Choroid plexus epithelial cell (primary cell): ENCODE results near the gene BBIP1.
"Not testable (repeated sequence)": the region's sequence is repeated elsewhere in the genome, so short reads cannot be mapped to it uniquely, and the experiment has no call there.

Experiments
- DNase-seq: peaks from one replicate; pipeline ENCODE4 v3.0.0-alpha.2; 2010; ENCODE audit warnings: low read depth
- H3K4me3 ChIP-seq: 2 replicates; pipeline ENCODE4 v1.5.1; 2011; ENCODE audit warnings: low read depth, mild to moderate bottlenecking, control low read depth, low read length, moderate library complexity
- CTCF ChIP-seq: conservative IDR thresholded peaks from 2 replicates; pipeline ENCODE4 v1.5.1; 2011; ENCODE audit warnings: low read depth, mild to moderate bottlenecking, control low read depth, inconsistent platforms, low read length, moderate library complexity

BBIP1 gene

DNA sequence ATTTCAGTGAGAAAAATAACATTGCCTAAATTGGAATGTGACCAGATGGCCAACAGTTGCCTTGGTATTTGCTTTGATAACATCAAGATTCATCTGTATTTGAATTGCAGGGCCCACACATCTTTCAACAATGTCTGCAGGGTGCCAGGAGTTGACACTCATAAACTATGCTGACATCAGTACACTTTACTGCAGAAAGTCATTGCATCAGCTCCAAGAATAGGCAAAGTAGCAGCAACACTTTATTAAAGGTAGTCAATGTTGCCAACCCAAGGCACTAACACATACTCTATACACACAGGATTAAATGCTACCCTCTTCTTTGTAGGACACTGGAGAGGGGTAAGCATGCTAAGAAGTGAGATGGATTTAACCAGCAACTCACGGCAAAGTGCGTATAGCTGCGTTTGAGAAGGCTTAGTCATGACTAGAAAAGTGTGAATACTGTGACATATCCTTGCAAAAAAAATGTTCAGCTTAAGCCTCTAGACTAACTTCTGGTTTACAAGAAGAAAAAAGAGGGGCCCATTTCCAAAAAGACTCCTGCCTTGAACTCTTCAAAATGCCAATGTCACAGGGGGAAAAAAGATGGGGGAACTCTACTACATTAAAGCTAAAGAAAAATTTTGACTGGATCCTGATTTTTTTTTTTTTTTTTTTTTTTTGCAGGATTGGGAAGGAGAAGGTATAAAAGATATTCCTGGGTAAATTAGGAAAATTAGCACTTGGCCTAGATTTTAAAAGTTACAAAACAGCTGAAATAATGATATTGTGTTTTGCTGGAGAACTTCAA, 2.2 kb downstream of the BBIP1 start:
- peak; percentile 90 for DNase-seq
- TF ChIP-seq CTCF = no peak
- no peak overlapping the region for H3K4me3 ChIP-seq

- not testable (repeated sequence) for DNase-seq
Measured at GRCh38 chr10:110915600-110915999, 3.4 kb downstream of the BBIP1 start.

GRCh38 chr10:110915035-110915434, 3.9 kb downstream of the BBIP1 start:
- no peak for TF ChIP-seq CTCF
- no peak for DNase-seq

More at GRCh38 chr10:110915600-110915999, 3.4 kb downstream of the BBIP1 start:
- not testable (repeated sequence) for H3K4me3 ChIP-seq

DNA sequence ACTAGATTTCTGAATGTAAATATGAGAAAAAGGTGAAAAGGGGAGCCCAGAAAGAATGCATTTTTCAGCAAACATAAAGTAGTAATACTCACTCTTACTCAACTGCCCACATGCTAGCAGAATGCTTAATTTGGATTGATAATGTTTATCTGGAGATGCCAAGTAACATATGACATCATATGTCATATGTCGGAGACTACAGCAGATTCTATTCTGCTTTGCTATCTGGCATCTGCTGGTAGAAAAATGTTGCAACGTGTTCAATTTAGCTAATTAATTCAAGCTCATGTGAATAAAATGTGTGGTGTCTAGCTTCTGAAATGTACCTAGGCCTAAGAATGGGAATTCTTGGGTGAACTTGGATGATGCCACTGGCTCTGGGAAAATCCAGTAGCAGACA, 4.5 kb downstream of the BBIP1 start:
- DNase-seq = peak; percentile 44
- TF ChIP-seq CTCF = no peak
- H3K4me3 ChIP-seq = no peak overlapping the region

More at GRCh38 chr10:110915035-110915434, 3.9 kb downstream of the BBIP1 start:
- no peak overlapping the region for H3K4me3 ChIP-seq

GRCh38 chr10:110912374-110912773, 6.6 kb downstream of the BBIP1 start:
- no peak overlapping the region for H3K4me3 ChIP-seq
- DNase-seq = peak; percentile 73
- TF ChIP-seq CTCF = no peak

- no peak for DNase-seq
- H3K4me3 ChIP-seq = no peak overlapping the region
- TF ChIP-seq CTCF = no peak
Measured at GRCh38 chr10:110910138-110910537, 8.8 kb downstream of the BBIP1 start.

- TF ChIP-seq CTCF = no peak
- DNase-seq = no peak
- H3K4me3 ChIP-seq = no peak overlapping the region
Measured at GRCh38 chr10:110903280-110904278, 15.4 kb downstream of the BBIP1 start.
